Stimulated activated CD4-positive, alpha-beta T cell treated with anti-CD3 and anti-CD28 coated beads, Interleukin-12 subunit alpha, Interleukin-12 subunit beta, amount 100 ng/mL, for 4 hours (primary cell): ENCODE data around the gene ITIH5.

Source experiments
- DNase-seq: peaks from one replicate; pipeline ENCODE4 v3.0.0-alpha.2; 2020

ITIH5 gene

DNA sequence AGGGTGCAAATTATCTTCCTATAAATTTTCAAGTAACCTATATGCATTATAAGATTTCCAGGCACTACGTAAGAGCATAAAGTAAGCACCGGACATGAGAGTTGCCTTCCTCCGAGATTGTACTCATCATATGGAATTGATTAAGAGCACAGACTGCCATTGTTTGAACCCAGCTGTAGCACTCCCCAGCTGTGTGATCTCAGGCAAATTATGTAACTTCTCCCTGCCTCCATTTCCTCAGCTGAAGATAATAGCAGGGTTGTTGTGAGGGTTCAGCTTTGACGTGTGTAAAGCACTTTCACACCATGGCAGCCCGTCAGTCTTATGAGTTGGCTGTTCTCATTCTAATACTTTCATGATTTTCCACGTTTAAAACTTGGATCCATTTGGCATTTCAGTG lies 122.6 kb downstream of the ITIH5 start:
- no peak for DNase-seq

DNA sequence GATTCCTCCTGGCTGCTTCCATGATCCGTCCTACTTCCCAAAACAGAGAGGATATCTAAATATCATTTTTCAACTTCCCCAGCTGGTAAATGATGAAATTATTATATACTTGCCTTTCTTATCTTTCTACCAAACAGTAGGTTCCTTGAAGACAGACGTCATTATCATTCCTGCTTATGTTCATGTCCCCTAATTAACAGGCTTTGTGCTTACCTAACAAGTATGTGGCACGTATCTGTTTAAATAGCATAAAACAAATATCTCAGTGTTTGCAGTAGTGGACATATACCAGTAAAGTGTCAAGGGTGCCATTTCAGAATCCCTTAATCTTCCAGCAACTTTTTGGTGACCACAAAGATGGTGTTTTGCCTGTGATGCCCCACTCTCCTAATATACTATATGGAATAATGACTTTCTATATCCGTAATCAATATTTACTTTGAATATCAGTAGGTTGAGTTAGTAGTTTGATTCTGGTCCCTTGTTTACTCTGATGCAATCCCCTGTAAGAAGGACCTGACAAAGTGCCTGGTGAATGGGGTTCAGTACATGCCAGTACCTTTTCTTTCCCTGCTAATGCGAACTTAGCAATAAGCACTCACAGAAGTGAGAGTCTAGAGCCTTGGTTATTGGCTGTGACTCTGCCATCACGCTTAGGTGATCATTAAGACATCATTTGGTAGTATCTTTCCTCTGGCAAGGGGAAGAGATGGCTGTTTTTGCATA lies 124.4 kb downstream of the ITIH5 start:
- no peak for DNase-seq

DNA sequence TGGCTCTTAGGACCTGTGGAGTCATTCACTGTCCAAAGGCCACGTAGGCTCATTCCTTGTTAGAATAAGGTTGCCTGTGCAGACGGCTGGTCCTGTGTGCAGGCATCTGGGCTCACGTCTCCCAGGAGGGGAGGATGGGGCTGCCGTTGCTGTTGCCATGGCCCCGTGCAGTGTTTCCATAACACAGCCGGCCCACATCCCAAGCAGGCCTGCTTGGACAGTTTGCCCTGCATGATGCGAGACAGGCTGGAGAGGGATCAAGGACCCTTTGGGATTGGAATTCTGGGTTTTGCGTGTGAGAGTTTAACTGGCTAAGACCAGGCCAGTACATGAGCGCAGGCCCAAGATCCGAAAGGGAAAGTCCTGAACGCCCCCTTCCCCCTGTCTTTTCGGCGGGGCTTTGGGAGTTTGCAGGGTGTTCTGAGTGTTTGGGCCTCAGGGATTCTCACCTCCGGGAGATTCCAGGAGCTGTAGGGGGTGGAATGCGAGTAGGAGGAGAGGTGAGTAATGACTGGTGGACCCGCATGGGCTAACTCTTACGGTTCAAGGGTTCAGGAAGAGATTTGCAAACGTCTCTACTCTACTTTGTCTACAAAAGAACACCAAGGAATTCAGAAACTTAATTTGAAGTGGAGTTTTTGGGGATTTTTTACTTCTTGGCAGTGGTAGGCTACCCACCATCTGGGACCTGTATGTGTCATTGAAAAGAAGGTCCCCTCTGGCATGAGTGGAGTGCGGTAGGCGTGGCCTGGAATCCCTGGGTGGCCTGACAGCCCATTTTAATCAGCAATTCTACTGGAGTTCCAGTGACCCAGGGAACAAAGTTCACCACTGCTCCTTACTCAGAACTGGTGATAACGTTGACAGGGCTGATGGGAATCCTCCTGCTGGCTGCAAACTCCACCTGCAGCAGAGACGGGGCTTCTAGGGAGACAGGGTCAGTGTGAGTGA lies 125.4 kb downstream of the ITIH5 start:
- DNase-seq: no peak

DNA sequence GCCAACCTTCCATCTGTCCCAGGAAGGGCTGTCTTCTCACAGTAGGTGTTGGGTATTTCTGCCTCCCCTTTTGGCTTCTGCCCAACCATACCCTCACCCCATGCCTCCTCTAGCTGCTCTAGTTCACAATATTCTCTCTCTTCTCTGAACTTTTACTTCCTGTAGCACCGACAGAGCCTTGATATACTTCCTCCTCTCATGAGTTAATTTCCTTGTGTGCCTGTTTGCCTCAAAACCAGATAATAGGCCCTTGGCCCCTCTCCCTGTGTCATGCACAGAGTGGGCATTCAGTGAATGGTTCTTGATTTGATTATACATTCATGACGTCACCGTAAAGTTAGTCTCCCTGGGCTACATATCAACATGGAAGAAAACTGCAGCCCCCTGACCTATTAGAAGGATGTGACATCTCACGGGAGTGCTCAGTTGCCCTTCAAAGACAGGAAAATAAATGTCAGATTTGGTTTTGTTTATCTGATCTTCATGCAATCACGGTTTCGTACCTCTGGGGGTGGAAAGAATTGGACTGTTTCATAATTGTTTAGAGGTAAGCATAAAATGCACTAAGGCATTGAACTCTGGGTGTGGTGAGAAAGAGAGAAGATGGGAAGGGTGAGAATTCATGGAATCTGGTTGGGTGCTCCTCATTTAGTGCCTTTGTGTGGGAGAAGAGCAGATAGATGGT lies 127.7 kb downstream of the ITIH5 start:
- no peak for DNase-seq

DNA sequence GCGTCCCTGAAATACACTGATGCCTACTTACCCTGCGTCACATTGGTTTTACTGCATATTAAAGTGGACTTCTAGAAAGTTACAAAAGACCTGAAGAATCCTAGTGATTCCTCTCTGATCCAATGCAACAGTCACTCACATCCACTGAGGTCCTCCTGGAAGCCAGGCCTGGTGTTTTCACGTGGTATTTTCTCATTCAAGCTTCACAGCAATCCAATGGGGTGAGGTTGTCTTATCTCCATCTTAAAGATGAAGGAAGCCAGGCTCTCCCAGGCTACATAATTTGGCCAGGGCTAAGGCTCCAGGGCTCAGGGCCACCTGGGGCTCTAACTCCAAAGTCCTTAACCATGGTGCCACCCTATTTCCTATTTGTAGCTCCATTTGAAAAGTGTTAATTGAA lies 129.6 kb downstream of the ITIH5 start:
- DNase-seq: no peak

DNA sequence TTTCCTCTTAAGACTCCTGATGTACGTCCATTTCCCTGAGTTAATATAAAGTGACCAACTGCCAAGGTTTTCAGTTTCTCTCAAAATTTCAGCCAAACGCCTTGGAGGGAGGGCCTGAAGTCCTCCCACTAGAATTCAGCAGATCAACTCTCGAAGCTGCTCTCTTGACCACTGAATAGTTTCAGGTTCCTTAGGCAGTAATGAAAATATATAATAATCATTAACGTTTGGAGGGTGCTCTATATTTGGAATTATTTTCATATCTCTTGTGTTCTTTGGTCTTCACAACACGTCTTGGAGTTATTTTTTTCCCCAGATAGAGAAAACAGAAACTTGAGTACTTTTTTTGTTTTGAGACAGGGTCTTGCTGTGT lies 132.3 kb downstream of the ITIH5 start:
- no peak for DNase-seq

DNA sequence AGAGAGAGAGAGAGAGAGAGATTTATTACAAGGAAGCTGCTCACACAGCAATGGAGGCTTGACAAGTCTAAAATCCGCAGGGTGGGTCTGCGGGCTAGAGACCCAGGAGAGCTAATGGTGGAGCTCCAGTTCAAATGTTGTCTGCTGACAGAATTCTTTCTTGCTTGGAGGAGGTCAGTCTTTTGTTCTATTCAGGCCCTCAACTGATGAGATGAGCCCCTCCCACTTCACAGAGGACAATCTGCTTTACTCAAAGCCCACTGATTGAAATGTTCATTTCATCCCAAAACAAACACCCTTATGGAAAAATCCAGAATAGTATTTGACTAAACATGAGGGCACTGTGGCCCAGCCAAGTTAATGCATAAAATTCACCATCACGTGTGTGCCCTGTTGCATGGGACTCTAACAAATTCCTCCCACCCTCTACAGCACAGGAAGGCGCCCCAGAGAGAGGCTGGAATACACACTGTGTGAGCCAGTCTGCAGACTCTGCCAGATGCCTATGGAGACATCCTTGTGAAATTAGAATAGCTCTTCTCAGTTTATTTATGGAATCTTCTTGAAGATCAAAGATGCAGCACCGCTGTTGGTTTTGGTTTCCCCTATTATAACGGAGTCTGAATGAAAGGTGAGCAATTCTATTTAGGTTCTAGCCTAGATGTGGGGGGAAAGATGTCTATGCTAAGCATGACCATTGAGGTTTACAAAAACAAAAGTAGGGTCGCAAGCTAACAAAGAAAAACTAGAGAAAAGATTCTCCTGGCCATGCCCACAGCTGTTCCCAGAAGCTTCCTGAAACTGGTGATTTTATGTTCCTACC lies 132.9 kb downstream of the ITIH5 start:
- DNase-seq: no peak

DNA sequence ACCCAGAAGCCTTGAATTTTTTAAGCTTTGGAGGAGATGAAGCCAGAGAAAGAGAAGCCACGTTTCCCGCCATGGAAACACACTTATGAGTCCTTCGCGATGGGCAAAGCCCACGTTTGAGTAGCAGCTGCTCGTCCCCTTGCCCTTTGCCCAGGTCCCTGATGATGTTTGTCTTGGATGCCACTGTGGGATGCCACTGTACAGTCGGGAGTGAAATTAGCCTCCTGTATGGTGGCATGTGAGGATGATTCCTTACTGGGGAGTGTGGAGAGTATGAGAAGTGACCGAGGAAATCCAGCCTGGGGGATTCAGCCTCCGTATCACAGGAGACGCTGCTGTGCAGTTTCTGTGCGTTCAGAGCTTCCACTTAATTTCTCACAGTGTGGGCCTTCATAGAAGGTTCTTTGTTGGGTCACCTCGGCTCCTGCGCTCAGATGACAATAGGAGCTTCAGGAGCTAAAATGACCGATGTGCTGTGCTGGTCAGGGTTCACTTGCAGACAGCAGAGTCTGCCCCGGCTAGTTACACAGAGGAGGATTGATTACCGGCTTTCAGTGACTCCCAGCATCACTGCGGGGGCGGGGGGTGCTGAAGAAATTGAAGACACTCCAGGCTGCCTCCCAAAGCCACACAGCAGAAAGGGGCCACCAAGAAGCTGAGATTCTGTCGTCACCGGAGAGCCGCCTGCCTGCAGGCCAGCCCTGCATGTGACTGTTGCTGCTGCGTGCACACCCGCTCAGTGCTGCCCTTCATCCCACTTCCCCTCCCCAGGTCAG lies 133.9 kb downstream of the ITIH5 start:
- no peak for DNase-seq

DNA sequence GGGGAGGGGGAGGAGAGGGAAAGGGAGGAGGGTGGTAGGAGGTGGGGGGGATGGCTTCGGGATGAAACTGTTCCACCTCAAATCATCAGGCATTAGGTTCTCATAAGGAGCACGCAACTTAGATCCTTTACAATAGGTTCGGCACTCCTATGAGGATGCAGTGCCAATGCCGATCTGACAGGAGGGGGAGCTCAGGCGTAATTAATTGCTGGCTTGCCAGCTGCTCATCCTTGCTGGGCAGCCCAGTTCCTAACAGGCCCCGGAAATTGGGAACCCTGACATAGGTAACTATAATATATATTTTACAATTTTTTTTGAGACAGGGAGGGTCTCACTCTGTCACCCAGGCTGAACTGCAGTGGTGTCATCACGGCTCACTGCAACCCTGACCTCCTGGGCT lies 137.1 kb downstream of the ITIH5 start:
- DNase-seq: no peak

DNA sequence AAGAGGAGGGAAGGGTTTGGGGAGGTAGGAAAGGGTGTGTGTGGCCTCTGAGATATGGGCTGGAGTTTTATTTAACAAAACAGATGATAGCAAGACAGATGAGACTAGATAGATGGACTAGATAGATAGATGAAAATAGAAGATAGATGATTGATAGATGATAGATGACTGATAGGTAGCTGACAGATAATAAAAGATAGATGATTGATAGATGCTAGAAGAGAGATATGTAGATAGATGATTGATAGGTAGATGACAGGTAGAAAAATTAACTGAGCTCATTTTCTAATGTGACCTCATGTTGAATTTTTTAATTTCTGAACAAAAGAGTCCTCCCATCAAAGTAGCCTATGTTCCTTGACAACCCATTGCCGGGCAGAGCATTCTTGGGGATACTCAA lies 139.3 kb downstream of the ITIH5 start:
- DNase-seq: no peak

DNA sequence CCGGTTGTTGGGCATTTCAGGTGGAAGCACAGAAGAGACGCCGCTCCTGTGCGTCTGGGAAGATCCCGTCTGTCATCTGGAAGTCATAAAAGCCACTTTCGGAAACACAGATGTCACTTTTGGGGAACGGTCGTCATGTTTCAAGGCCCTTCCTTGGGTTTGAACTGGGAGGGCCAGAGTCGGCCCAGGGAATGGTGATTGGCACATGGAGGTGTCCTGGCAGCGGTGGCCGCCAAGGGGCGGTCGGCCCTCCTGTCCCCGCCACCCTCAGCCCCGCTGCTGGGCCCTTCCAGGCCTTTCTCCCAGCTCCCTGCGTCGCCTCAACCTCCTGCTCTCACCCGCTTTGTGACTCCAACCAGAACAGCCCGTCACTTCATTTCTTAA lies 140.8 kb downstream of the ITIH5 start:
- DNase-seq: no peak

DNA sequence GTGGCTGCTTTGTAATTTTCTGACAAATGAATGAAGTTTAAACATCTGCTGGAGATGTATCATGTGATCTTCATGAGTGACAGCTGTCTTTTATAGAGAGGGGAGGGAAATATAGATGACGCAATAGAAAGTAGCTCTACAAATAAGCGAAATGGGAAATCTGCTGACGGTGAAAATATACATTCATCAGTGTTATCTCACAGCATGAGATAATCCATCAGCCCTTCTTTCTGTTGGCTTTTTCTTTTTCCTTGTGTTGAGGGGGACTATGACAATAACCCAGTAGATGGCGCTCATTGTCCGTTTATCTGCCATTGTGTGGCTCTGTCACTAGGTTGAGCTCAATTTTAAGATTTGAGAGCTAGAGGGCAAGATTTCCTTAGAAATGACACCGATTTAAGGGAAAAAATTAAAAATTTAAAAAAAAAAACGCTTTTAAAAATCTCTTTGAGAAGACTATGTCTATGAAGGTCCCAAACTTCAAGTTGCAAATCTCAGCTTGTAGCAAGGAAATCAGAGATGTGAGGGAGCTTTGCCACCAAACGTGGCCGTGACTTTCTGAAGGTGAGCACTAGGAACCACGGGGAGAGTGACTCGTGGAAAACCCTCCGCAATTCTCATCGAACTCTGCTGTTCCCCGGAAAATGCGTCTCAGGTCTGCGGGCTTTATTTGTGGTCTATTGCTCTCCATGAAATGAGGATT lies 141.3 kb downstream of the ITIH5 start:
- DNase-seq: peak; percentile 41

DNA sequence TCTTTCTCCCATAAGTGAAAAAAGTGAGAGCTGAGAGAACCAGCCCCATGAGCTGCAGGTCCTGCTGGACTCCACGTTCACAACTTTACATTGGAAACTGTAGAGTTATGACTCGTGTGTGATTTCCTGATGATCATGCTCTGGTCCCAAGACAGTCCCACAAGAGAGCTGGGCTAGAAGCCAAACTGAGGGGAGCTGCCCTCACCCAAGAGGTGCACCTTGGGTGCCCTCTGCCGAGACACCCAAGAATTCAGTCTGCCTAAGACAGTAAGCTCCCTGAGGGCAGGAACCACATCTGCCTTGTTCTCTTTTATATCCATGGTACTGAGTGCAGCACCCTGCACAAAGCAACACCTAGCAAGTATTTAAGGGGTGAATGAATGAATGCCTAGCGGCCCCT lies 143.1 kb downstream of the ITIH5 start:
- no peak for DNase-seq

DNA sequence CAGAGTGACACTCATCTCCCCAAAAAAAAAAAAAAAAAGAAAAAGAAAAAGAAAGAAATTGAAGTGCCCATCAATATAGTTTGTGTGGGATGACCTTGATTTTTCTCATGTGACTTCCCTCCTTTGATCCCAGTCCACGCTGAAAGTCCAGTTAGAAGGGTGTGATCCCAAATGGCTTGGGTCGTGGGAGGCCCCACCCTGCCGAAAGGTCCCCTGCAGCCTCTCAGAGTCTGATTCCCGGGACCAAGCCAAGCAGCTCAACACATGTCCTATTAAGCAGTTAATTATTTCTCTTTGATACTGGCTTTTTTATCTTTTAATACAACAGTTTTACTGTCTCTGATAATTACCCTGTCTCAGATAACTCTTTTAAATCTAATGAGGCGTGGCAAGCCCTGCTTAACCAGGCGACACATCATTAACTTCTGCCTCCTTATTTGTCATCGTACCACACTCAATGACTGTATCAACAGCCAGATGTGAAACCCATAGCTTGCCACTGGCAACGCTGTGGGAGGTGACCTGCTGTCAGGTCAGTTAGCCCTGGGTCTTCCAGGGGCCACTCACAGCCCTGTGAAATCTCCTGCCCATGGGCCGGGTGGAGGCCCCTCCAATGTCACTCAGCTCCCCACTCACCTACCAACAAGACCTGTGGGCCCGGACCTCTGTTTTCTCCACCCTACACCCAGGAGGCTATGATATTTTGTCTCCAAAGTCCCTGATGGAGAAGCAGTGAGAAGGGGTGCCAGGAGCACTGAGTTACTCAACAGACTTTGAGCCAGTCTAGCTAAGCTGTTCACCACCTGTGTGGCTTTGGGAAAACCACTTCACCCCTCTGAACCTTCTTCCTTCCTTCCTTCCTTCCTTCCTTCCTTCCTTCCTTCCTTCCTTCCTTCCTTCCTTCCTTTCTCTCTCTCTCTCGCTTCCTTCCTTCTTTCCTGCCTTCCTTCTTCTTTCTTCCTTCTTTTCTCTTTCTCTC lies 146.0 kb downstream of the ITIH5 start:
- DNase-seq: no peak

DNA sequence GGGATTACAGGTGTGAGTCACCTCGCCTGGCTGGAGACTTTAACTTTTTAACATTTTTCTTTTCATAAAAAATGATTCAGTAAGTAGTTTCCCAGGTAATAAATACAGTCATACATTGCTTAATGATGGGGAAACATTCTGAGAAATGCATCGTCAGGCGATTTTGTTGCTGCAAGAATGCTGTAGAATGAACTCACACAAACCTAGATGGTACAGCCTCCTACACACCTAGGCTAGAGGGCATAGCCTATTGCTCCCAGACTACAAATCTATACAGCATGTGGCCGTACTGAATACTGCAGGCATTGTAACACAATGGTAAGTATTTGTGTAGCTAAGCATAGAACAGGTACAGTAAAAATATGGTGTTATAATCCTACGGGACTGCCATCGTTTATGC lies 147.4 kb downstream of the ITIH5 start:
- DNase-seq: no peak

DNA sequence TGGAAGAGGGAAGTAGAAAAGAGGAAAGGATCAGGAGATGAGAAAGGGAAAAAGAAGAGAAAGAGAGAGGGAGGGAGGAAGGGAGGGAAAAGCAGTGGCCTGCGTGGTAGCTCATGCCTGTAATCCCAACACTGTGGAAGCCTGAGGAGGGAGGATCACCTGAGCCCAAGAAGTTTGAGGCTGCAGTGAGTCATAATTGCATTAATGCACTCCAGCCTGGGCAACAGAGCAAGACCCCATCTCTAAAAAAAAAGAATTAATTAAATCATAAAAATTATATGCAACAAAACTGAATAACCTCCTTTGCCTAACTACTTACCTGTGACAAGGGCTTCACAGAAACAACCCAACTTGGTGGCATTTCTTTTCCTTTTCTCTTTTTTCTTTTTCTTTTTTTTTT lies 148.1 kb downstream of the ITIH5 start:
- DNase-seq: no peak

DNA sequence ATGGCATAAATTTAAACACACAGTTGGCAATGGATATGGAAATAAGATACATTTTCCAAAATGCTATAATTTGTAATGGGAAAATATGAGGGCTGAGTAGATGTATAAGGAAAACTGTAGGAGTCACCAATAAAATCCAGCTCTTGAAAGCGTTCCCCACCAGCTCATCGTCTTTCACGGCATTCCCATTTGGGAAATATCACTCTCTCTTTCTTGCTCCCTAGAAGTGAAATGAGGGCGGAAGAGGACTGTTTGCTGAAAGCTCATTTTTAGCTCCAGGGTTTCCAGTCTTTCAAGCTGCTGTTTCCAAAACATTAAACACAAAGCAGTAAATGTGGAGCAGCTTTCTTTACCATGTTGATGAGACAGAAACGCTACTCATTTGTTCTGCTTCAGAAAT lies 151.3 kb downstream of the ITIH5 start:
- no peak for DNase-seq

DNA sequence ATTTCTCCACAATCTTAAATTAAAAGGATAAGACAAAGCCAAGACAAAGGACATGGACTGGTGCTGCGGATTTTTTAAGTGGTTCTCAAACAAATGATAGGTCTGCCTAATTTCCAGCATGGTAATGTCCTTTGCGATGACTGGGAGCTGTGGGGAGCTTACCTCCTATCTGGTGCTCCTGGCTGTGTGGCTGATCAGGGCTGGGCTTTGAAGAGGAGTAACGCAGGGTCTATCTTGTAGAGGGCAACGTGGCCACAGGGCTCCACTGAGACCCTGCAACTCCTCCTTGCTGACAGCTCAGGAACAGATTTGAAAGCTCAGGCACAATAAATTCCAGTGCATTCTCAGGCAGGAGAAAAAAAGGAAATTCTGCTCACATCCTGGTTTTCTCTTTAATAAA lies 152.8 kb downstream of the ITIH5 start:
- no peak for DNase-seq

DNA sequence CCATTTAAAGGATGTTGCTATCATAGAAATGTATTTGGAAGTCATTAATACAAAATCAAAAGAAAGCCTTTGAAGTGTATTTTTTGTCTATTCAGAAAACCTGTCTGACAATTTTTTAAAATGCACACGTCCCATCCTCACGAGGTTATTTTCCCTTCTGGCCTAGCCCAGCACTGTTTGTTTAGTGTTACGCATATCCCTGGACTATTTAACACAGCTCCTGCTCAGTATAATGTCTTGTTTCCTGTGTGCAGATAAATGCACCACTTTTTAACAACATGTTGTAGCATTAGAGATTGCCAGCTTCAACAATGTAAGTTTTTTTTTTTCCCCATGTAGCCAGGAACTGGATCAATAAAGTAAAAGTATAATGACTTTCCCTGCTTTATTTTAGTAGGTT lies 153.3 kb downstream of the ITIH5 start:
- DNase-seq: no peak

DNA sequence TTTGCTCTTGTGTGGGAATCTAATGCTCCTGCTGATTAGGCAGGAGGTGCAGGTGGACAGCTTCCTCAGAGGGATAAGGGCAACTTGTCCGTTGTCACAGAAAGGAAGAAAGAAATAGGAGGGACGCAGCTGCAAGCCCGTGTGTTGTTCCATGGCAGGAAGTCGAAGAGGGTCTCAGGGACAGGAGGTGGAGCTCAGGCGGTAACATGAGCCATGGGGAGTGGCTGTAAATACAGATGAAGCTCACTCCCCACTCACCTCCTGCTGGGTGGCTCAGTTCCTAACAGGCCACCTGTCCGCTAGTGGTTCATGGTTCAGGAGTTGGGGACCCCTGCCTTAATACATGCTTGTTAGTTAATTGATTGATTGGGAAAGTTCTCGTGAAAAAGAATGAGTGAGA lies 154.3 kb downstream of the ITIH5 start:
- no peak for DNase-seq
